Activated CD4-positive, CD25-positive, alpha-beta regulatory T cell (primary cell): ENCODE data around the gene C1QC.

Source experiments
- DNase-seq, 4 experiments: peaks; one replicate each; lab custom pipeline; 2025; lab: John Stamatoyannopoulos, UW

Gene C1QC

DNA sequence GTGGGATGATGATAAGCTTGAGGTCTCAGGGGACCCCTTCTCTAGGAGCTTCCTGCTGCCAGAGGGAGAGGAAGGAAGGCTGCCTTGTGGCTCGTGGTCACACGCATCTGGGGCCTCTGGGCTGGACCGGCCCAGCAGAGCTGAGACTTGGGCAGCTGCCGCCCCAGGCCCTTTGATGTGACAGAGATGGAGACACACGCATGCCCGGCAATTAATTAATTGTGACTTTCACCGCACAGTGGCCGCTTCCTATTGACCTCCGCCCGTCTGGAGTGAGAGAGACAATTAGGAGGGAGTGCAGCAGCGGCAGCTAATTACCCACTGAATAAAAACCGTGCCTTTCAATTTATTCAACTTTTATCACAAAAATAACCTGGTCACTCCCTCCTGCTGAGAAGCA, 23.6 kb upstream of the C1QC start:
- DNase-seq = no peak

DNA sequence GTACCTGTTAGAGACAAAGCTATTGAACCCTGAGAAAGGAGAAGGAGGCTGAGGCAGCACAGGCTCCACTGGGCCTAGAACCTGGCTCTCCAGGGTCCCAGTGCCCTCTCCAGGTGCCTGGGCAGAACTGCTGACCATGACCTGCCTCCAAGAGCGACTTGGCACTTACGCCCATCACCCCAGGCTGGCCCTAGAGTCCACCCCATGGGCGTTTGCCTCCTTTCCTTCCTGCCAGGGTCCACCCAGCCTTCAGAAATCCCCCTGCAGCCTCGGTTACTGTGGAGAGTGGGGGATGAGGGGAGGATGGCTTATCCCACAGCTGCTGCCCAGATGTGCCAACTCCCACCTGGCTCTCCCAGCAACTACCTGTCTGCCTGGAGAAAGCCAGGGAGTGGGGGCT, 21.7 kb upstream of the C1QC start:
- DNase-seq = no peak

DNA sequence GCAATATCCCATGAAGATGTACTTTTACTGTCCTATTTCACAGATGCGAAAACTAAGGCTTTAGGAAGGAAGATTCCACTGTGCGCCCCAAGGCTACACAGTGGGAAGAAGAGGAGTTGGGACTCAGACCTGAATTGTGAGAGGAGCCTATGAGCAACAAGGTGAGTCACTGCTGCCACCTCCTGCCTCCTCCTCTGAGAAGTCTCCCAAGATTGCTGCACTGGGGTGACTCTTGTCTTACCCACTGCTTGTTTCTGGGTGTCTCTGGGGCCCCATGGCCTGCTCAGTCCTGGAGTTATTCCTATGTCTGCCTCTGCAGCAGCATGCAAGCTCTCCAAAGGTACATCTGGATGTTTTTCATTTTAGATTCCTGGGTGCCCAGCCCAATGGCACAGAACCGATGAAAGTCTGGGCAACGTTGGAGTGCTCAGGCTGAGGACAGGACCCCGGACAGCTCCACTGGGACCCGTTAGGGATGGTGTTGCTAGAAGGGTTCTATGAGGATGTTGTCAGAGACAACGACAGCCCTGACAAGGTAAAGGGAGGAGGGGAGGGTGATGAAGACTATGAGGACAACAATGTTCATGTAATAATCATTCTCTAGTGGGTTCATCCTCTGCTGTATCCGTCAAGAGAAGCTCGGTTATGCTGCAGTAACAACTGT, 18.0 kb upstream of the C1QC start:
- DNase-seq = no peak

DNA sequence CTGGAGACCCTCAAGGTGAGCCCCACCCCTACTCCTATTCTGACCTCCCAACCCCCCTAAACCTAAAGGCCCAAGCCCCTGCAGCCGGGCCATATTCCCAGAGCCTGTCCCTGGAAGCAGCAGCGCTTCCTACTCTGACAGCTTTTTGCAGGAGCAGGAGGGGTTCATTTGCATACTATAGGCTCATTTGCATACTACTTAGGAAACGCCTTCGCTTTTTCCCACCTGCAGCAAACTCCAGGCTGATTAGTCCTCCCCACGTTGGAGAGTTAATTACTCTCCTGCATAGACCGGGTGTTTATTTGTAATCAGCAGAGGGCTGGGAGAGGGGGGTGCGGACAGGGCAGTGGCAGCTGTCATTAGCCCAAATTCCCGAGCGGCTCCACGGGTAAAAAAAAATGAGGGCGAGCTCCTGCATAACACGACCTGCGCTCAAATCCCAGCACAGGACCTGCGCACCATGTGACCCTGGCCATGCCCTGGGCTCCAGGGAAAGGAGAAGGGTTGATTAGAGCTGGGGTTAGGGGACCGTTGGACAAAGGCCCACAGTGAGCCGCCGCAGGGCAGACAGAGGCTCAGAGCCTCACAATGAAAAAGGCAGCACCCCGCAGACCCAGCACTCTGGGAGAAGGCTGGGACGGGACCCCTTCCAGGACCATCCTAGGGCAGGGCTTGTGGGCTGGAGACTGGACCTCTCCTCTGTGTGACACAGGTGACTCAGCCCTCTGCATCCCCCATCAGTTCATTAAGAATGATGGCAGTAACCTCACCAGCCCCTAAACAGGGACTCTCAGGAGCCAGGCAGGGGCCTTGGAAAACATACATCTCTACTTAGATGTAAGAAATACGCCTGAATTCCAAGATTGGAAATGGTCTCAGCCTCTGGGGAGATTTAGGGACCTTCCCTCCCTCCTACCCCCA, 16.9 kb upstream of the C1QC start:
- DNase-seq = no peak

DNA sequence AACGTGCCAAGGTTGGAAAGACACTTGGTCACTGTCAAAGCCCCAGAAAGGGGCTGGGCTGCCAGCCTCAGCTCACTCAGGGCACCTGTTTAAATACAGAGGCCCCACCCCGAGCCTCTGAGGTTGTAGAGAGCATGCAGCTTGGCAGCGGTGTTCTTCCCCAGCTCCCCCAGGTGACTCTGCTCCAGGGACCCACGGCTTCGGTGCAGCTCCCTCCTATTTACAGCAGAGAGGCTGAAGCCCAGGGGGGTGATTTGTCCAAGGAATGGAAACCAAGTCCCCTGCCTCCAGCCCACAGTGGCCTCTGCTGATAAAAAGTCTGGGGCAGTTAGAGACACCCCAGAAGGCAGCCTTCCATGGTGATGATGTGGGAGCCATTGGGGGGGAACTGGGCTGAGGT, 16.1 kb upstream of the C1QC start:
- DNase-seq = no peak

DNA sequence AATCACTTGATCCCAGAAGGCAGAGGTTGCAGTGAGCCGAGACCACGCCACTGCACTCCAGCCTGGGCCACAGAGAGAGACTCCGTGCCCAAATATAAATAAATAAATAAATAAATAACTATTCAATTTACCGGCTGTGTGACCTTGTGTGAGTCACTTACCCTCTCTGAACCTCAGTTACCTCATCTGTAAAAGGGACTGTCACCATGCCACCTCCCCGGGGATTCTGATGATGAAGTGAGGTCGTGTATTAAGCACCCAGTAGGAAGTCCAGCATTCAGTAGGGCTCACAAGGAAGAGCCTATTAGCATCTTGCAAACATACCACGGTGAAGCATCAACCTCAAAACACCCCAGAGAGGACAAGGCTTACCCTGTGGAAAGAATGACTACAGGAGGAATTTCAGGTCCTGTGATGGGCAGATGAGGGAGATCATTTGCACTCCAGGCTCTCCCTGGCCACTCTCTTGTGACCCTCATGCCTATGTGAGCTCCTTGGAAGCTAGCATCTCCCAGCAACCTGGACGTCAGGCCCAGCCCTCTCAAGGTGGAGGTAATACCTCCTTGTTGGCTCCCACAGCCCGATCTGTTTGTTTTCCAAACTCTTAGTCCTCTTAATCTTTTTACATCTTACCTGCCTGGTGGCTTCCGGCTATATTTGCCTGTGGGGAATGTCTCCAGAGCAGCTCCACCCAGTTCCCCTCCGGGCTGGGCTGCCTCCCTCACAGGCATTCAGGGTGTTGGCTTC, 14.6 kb upstream of the C1QC start:
- DNase-seq = no peak

DNA sequence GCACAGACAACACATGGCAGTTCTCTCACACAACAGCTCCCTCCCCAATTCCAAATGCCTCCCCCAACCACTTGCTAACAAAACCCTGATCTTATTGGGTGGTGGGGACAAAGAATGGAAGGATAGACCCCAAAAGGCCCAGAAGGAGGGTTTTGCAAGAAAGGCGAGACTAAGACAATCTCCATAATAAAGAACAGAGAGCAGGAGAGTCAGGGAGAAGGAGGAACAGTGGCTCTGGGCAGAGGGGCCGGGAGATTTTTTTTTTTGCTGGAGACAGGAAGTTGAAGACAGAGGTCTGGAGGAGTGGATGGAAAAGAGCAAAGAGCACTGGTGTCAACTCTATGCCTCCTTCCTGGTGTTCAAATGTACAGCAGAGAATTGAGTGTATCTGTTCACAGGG, 13.5 kb upstream of the C1QC start:
- no peak for DNase-seq

DNA sequence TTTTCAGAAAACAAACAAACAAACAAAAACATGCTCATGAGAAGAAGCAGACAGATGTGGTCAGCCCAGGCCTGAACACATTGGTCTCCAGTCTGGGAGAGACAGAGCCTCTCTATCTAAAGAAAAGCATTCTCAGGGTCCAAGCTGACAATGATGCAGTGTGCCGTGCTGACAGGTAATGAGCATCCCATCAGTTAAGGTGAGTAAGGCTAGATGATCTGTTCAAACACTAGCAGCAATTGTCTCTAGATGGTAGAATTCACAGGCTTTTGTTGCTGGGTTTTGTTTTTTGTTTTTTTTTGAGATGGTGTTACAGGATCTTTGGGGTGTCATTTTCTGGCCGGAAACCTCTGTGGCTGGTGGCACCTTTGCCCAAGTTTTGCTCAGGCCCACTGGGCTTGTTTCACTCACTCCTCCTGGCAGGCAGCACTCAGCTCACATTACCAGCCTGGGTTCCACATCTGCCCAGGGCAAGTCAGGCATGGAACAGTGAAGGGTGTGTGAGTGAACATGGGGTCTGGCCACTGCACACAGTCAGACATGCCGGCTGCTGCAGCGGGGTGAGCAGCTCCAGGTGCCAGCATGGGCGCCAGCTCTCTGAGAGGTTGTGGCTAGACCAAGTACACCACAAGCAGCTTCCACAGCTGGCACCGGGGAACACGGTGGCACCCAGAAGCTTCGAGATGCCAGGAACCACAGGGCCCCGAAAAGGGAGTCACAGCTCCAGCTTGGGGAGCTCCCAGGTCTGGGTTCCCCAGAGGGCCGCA, 9.6 kb upstream of the C1QC start:
- no peak for DNase-seq

DNA sequence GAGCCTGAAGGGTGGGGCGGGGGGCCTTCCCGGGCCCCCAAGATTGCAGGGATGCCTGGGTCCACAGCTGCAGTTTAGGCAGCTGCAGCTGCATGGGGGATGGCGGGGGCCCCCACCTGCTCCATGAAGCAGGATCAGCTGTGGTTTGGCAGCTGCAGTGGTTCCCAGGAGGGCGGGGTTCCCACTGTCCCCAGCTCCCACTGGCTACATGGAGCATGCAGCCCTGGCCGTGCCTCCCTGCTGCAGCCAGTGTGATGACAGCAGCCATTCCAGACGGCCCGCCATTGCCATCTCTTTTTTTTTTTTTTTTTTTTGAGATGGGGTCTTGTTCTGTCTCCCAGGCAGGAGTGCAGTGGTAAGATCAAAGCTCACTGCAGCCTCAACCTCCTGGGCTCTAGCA, 8.0 kb upstream of the C1QC start:
- no peak for DNase-seq

DNA sequence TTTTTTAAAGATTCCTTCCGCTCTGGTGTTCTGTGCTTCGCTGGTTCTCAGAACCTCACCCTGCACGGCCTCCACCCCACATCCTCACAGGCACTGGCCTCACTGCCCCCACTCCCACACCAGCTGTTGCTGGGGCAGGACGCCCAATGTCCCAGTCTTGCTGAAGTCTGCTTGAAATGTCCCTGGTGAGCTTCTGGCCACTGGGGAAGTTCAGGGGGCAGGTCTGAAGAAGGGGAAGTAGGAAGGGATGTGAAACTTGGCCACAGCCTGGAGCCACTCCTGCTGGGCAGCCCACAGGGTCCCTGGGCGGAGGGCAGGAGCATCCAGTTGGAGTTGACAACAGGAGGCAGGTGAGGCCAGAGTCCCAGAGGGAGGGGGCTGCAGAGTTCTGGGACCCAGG, 7.1 kb upstream of the C1QC start, which contains the start of gene C1QA:
Gene C1QA (plus strand): TSS at position 276 of the 400 bp plus-strand sequence. CDS start 989 bp downstream, outside the sequence.
- no peak for DNase-seq

DNA sequence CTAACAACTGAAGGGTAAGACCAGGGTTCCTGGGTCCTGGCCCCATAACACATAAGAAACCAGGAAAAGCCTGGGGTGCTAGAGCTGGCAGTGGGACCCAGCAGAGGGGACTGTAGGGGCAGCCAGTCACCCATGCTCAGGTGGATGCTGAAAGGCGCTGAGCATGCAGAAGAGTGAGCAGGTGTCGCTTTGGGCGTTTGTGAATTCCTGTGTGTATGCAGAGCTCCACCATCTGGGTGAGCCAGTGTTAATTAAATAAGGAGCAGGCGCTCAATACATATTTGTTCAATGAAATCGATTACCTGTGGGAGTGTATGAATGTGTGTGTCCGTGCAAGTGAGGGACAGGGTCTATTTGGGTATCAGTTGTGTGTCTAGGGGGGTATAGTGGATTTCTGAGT, 6.5 kb upstream of the C1QC start:
- DNase-seq = no peak

DNA sequence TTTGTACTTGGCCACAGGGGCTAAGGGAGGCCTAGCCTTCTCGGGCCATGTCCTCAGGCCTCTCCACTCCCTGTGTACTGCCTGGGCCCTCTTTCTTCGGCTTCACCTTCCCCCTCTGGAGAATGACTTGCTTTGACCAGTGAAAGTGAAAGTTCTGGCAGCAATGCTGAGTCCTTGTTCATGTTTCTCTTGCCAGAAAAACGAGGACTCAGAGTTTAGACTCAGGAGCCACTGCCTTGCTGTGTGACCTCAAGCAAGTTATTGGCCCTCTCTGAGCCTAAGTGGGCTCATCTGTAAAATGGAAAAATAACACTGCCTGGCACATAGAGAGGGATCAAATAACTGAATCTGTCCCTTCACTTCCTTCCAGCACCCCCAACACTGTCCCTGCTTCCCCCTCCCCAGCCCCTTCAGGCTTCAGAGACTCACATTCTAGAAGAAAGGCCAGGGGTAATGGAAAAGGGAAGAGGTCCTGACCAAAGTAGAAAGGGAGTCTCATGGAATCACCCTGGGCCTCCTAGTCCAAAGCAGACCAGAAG, 5.5 kb upstream of the C1QC start:
- no peak for DNase-seq

DNA sequence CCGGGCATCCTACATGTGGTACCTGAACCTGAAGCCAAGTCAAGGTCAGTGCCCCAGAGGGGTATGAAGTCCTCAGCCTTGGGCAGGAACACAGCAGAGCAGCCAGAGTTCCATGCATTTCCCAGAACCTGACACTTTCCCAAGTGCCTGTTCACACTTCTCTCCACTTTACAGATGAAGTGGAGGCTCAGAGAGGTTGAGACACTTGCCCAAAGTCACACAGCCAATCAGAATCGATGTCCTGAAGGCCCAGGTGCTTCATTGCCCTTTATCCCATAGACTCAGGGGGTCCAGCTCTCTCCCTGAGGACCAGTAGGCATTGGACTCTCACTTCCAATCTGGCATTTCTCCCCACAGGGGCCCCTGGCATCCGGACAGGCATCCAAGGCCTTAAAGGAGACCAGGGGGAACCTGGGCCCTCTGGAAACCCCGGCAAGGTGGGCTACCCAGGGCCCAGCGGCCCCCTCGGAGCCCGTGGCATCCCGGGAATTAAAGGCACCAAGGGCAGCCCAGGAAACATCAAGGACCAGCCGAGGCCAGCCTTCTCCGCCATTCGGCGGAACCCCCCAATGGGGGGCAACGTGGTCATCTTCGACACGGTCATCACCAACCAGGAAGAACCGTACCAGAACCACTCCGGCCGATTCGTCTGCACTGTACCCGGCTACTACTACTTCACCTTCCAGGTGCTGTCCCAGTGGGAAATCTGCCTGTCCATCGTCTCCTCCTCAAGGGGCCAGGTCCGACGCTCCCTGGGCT, 4.8 kb upstream of the C1QC start:
- no peak for DNase-seq

DNA sequence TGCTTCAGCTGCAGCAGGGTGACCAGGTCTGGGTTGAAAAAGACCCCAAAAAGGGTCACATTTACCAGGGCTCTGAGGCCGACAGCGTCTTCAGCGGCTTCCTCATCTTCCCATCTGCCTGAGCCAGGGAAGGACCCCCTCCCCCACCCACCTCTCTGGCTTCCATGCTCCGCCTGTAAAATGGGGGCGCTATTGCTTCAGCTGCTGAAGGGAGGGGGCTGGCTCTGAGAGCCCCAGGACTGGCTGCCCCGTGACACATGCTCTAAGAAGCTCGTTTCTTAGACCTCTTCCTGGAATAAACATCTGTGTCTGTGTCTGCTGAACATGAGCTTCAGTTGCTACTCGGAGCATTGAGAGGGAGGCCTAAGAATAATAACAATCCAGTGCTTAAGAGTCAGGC, 4.1 kb upstream of the C1QC start:
- DNase-seq = no peak

DNA sequence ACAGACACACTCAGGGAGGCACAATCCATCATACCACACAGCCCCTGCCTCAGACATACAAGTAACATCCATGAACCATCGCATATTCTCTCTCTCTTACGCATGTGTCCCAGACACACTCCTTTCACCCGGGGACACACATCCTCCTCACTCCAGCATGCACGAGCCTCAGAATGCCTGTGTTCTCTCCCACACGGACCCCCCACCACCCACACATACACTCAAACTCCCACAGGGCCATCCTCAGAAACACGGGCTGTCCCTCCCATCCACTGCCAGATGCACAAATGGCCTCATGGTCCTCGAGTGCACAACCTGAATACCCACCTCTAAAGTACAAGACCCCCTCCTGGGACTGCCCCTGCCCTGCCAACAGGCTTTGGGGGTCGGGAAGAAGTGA, 2.2 kb upstream of the C1QC start:
- no peak for DNase-seq

DNA sequence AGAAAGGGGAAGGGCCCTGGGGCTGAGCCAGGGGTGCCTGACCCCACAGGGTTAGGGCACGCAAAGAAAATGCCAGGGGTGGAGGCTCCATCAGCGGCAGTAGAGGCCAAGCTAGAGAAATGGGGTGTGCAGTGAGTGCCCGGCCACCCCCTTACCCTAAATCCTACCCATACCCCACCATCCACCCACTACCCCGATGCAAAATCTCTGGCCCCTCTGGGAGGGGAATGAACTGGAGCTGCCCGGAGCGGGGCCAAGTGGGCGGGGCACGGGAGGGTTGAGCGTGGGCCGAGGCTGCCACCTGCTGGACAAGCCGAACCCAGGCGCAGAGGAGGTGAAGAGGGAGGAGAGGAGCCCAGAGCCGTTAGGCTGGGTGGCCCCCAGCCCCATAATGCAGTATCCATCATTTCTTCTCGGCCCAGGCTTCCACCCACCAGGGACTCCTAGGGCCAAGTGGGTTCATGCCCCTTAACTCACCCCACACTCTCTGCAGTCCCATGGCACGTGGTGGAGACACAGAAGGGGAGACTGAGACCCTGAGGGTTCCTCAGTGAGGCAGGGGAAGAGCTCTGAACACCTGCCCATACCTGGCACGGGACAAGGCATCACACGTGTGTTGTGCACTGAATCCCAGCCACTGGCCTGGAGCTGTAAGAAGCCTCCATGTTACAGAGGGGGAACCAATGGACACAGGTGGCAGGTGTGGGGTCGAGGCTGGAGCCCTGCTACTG, 1.4 kb upstream of the C1QC start:
- peak; percentile 11 to 56 (median 41) for DNase-seq

DNA sequence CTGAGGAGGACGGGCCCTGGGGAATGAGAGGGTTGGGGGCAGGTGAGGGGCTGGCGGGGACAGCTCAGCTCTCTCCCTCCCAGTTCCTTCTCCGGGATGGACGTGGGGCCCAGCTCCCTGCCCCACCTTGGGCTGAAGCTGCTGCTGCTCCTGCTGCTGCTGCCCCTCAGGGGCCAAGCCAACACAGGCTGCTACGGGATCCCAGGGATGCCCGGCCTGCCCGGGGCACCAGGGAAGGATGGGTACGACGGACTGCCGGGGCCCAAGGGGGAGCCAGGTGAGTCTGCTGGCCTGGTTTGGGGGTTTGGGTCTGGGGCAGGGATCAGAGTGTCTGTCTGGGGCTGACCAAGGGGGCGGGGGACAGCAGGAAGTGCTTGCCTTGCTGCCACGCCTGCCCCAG, 495 bp downstream of the C1QC start:
- no peak for DNase-seq

DNA sequence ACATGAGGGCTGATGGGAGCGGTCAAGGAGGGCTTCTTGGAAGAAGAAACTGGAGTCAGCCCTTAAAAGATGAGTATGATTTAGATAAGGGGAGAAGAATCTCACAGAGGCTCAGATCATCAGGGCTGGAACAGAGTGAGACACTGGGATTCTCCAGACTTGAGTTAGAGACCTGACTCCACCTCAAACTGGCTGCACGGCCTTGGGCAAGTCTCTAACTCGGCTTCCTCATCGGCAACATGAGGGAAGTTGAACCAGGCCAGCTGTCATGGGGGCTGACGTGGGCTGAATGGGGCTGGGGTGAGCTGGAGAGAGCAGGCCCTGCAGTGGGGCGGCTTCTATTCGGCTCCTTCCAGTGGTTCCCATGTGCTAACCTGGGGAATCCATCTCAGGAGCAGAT, 2.5 kb downstream of the C1QC start:
- no peak for DNase-seq

DNA sequence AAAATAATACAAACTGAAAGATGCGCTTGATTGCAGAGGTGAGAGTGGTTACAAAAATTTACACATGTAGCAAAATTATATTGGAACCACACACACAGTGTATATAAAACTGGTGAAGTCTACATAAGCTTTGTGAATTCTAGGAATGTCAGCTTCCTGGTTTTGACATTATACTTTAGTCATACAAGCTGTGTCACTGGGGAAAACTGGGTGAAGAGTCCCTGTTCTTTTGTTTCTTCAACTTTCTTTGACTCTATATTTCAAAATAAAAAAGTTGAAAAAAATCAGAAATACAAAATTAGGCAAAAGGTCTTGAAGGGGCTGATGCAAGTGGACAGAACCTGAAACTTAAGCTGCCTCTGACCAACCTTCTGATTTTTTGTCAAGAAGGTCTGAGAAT, 3.0 kb downstream of the C1QC start:
- no peak for DNase-seq

DNA sequence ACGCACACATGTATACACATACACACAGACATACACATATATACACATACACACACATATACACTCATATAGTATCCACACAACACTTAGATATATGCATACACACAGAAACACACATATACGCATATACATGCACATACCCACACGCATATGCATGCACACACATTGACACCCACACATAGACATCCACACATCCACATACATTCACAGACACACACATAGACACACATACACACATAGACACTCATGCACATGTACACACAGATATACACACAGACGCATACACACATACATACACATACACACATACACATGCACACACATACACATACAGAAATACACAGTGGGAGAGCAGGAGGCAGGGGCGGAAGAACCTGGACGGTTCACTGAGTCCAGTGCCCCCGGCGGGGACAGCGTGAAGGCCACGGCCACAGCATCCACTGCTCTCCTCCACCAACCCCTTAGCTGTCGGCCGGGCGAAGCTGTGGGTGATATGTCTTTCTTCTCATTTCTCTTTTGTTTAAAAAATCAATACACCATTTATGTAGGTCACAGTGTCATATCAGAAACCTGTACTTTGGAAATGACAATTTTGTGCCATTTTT, 6.8 kb downstream of the C1QC start:
- no peak for DNase-seq
